Loucy (cell line): ENCODE data around the gene MT1A.

Experiments used
- H2AFZ ChIP-seq: fragments of 200-600 bp; sonication (generic); 2 replicates; pipeline ENCODE4 v1.6.0; 2016; ENCODE audit warnings: antibody characterized with exemption, mild to moderate bottlenecking, low read length, moderate library complexity
- H3F3A ChIP-seq: fragments of 200-600 bp; 2 replicates; pipeline ENCODE4 v1.6.0; 2016; ENCODE audit warnings: antibody characterized with exemption, low read depth, mild to moderate bottlenecking
- H3K27me3 ChIP-seq: fragments of 200-600 bp; sonication (generic); 2 replicates; pipeline ENCODE4 v1.6.1; 2014; ENCODE audit warnings: low read length, mild to moderate bottlenecking; ENCODE audit not compliant: insufficient read depth, poor library complexity, severe bottlenecking
- H3K36me3 ChIP-seq: fragments of 200-600 bp; sonication (generic); 2 replicates; pipeline ENCODE4 v1.6.1; 2016; ENCODE audit warnings: low read length; ENCODE audit not compliant: insufficient read depth
- H3K4me1 ChIP-seq: fragments of 200-600 bp; sonication (generic); 2 replicates; pipeline ENCODE4 v1.5.1; 2014; ENCODE audit warnings: low read length, mild to moderate bottlenecking; ENCODE audit not compliant: insufficient read depth, poor library complexity, severe bottlenecking
- H3K4me2 ChIP-seq: fragments of 200-600 bp; sonication (generic); 2 replicates; pipeline ENCODE4 v1.6.0; 2014; ENCODE audit warnings: antibody characterized with exemption, low read length, low read depth, mild to moderate bottlenecking; ENCODE audit not compliant: poor library complexity, severe bottlenecking
- H3K4me3 ChIP-seq: fragments of 200-600 bp; sonication (generic); 2 replicates; pipeline ENCODE4 v1.5.1; 2014; ENCODE audit warnings: low read length, mild to moderate bottlenecking, mixed read lengths; ENCODE audit not compliant: poor library complexity, severe bottlenecking
- H3K79me2 ChIP-seq: fragments of 200-600 bp; sonication (generic); 2 replicates; pipeline ENCODE4 v1.6.1; 2014; ENCODE audit warnings: low read length; ENCODE audit not compliant: insufficient read depth
- H3K9ac ChIP-seq: fragments of 200-600 bp; sonication (generic); 2 replicates; pipeline ENCODE4 v1.6.0; 2014; ENCODE audit warnings: mild to moderate bottlenecking, low read depth, low read length, moderate library complexity; ENCODE audit not compliant: poor library complexity, severe bottlenecking
- H3K9me2 ChIP-seq: fragments of 200-600 bp; sonication (generic); replicated peaks from 2 replicates; pipeline ENCODE4 v1.6.1; 2016; ENCODE audit warnings: low read depth, low read length, mixed read lengths
- H3K9me3 ChIP-seq: fragments of 200-600 bp; sonication (generic); 2 replicates; pipeline ENCODE4 v1.6.1; 2014; ENCODE audit warnings: mild to moderate bottlenecking, antibody characterized with exemption, low read length, low read depth; ENCODE audit not compliant: insufficient read depth
- H4K20me1 ChIP-seq: fragments of 200-600 bp; sonication (generic); 2 replicates; pipeline ENCODE4 v1.6.0; 2014; ENCODE audit warnings: antibody characterized with exemption, low read length, mild to moderate bottlenecking; ENCODE audit not compliant: insufficient read depth, poor library complexity, severe bottlenecking
- EZH2phosphoT487 ChIP-seq: fragments of 200-600 bp; IDR thresholded peaks from 2 replicates; pipeline ENCODE4 v1.6.1; 2018; ENCODE audit warnings: antibody characterized with exemption, mild to moderate bottlenecking, moderate library complexity, borderline replicate concordance
- TF ChIP-seq, protein P1 (sequence below): fragments of 200-600 bp; sonication (generic); conservative IDR thresholded peaks from 2 replicates; pipeline ENCODE4 v1.5.1; 2014; ENCODE audit warnings: mild to moderate bottlenecking, antibody characterized with exemption, low read length

MT1A gene

DNA sequence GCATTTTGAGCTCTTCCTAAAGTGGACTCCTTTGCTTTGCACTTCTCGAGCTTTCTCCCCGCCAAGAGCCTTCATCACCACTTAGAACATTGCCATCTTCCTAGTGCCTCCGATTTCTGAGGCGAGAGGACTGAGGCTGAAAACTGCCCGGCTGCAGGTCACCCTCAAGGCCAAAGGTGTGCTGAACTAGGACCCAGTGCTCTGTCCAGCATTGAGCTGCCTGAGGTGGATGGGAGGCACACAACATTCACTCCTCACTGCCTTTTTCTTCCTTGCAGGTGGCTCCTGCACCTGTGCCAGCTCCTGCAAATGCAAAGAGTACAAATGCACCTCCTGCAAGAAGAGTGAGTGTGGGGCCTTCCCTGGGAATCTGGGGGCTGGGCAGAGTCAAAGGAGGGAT is 5.4 kb downstream of the MT1A start:
- H4K20me1 ChIP-seq: no peaks in the 10 kb centered on the region
- H3F3A ChIP-seq: no peaks in the 10 kb centered on the region
- H3K9ac ChIP-seq: no peak overlapping the region
- H2AFZ ChIP-seq: no peak overlapping the region
- no peaks in the 10 kb centered on the region for H3K27me3 ChIP-seq
- no peaks in the 10 kb centered on the region for H3K9me2 ChIP-seq
- H3K79me2 ChIP-seq: no peaks in the 10 kb centered on the region
- no peaks in the 10 kb centered on the region for H3K36me3 ChIP-seq
- H3K4me3 ChIP-seq: no peak overlapping the region
- TF ChIP-seq EZH2phosphoT487: no peak
- TF ChIP-seq, protein P1, sequence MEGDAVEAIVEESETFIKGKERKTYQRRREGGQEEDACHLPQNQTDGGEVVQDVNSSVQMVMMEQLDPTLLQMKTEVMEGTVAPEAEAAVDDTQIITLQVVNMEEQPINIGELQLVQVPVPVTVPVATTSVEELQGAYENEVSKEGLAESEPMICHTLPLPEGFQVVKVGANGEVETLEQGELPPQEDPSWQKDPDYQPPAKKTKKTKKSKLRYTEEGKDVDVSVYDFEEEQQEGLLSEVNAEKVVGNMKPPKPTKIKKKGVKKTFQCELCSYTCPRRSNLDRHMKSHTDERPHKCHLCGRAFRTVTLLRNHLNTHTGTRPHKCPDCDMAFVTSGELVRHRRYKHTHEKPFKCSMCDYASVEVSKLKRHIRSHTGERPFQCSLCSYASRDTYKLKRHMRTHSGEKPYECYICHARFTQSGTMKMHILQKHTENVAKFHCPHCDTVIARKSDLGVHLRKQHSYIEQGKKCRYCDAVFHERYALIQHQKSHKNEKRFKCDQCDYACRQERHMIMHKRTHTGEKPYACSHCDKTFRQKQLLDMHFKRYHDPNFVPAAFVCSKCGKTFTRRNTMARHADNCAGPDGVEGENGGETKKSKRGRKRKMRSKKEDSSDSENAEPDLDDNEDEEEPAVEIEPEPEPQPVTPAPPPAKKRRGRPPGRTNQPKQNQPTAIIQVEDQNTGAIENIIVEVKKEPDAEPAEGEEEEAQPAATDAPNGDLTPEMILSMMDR: no peak
- no peaks in the 10 kb centered on the region for H3K4me1 ChIP-seq
- no peaks in the 10 kb centered on the region for H3K9me3 ChIP-seq
- no peak overlapping the region for H3K4me2 ChIP-seq

DNA sequence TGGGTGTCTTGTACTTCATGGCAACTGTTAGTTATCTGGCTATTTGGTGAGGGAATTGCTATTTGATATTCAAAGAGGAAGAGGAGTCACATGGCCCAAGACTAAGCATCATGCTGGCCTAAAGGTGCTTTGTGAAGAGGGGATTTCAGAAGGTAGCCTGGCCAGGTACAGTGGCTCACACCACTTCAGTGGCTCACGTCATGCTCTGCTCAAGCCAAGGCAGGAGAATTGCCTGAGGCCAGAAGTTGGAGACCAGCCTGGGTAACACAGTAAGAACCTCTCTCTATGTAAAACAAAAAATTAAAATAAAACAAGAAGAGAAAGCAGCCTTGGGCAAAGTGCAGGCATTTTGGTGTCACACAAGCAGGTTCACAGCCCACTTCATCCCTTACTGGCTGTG is 6.8 kb downstream of the MT1A start:
- no peaks in the 10 kb centered on the region for H3K27me3 ChIP-seq
- no peak overlapping the region for H3K9ac ChIP-seq
- no peak for TF ChIP-seq EZH2phosphoT487
- TF ChIP-seq, protein P1: no peak

DNA sequence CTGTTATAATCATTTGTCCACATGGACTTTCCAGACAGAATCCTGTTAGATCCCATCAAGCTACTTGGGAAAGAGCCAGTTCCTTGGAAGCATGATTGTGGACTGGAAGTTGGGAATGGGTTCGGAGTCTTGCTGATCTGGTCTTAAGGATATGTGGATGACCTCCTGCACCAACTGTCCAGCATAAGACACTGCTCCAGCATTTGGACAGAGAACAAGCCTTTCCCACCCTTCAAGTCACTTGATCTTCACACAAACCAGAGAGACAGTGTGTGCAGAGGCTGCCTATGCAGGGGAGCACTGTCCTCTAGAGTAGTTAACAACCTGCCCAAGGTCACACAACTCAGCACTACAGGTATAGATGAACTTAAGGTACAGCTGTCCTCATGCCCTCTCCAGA is 7.4 kb downstream of the MT1A start:
- Histone ChIP-seq H3K36me3 (no peaks in the 10 kb centered on the region), H3K27me3 (no peaks in the 10 kb centered on the region), H3K9me3 (no peaks in the 10 kb centered on the region), H3K4me3 (no peak overlapping the region), H3K9ac (no peak overlapping the region), H3K9me2 (no peaks in the 10 kb centered on the region), H3K4me2 (no peak overlapping the region), H2AFZ (no peak overlapping the region), H3K4me1 (no peaks in the 10 kb centered on the region), H3K79me2 (no peaks in the 10 kb centered on the region), H4K20me1 (no peaks in the 10 kb centered on the region), H3F3A (no peaks in the 10 kb centered on the region)
- no peak for TF ChIP-seq EZH2phosphoT487
- TF ChIP-seq, protein P1: no peak

More for the DNA sequence above, 6.8 kb downstream of the MT1A start:
- no peak overlapping the region for H2AFZ ChIP-seq
- no peak overlapping the region for H3K4me3 ChIP-seq
- H3K9me2 ChIP-seq: no peaks in the 10 kb centered on the region
- no peaks in the 10 kb centered on the region for H3K36me3 ChIP-seq
- H3K4me2 ChIP-seq: no peak overlapping the region
- no peaks in the 10 kb centered on the region for H3K4me1 ChIP-seq
- H3K79me2 ChIP-seq: no peaks in the 10 kb centered on the region
- no peaks in the 10 kb centered on the region for H4K20me1 ChIP-seq
- H3K9me3 ChIP-seq: no peaks in the 10 kb centered on the region
- no peaks in the 10 kb centered on the region for H3F3A ChIP-seq
